Fibroblast of pulmonary artery (primary cell): ENCODE data around the gene GOLGA6L2.
A peak's percentile ranks its signal among the peaks of the same experiment; 100 is the strongest.

Experiments used
- DNase-seq: peaks from one replicate; pipeline ENCODE4 v3.0.0-alpha.2; 2010; ENCODE audit warnings: low read depth
- H3K4me3 ChIP-seq: replicated peaks from 2 replicates; pipeline ENCODE4 v1.5.1; 2011; ENCODE audit warnings: low read depth, mild to moderate bottlenecking, control low read depth, low read length, moderate library complexity
- CTCF ChIP-seq: IDR thresholded peaks from 2 replicates; pipeline ENCODE4 v1.5.1; 2011; ENCODE audit warnings: mild to moderate bottlenecking, control low read depth, low read length, inconsistent platforms; ENCODE audit errors: missing control alignments

Gene GOLGA6L2

GRCh38 chr15:23472678-23473077 lies 25.6 kb upstream of the GOLGA6L2 start:
- H3K4me3 ChIP-seq = no peak overlapping the region
- no peak for TF ChIP-seq CTCF
- DNase-seq = no peak

- DNase-seq = no peak
- TF ChIP-seq CTCF = no peak
- H3K4me3 ChIP-seq = no peak overlapping the region
Measured at GRCh38 chr15:23472033-23472432, 25.0 kb upstream of the GOLGA6L2 start.

GRCh38 chr15:23467110-23467600 lies 20.1 kb upstream of the GOLGA6L2 start:
- no peak overlapping the region for H3K4me3 ChIP-seq
- DNase-seq = peak; percentile 55
- TF ChIP-seq CTCF = peak; percentile 27

- no peak overlapping the region for H3K4me3 ChIP-seq
- DNase-seq = no peak
- TF ChIP-seq CTCF = no peak
Measured at GRCh38 chr15:23457890-23458289, 10.8 kb upstream of the GOLGA6L2 start.

GRCh38 chr15:23446215-23447106 lies 582 bp downstream of the GOLGA6L2 start:
- H3K4me3 ChIP-seq = no peak overlapping the region
- TF ChIP-seq CTCF = no peak
- DNase-seq = no peak

- TF ChIP-seq CTCF = no peak
- no peak for DNase-seq
- no peak overlapping the region for H3K4me3 ChIP-seq
Measured at GRCh38 chr15:23444269-23444668, 2.8 kb downstream of the GOLGA6L2 start.
